K562 (cell line): Measurements from ENCODE around the gene SRSF1. TPM values are rescaled to one million over a fixed set of nuclear protein-coding genes. Genes with fewer than 3 reads are reported as not detected.

ENCODE experiments used
- ATF6 ChIP-seq: sonication (generic); formaldehyde crosslinking; IDR thresholded peaks from 2 replicates; pipeline ENCODE4 v1.4.0; 2020; ENCODE audit warnings: mild to moderate bottlenecking, missing genetic modification reagents
- BMI1 ChIP-seq: fragments of 150-350 bp; IDR thresholded peaks from 2 replicates; pipeline ENCODE4 v1.6.1; 2014; ENCODE audit warnings: low read length
- DMBX1 ChIP-seq: fragments of 250-450 bp; sonication (Bioruptor Pico); IDR thresholded peaks from 2 replicates; pipeline ENCODE4 v1.8.0; 2022; ENCODE audit warnings: inconsistent platforms, mild to moderate bottlenecking, moderate library complexity, borderline replicate concordance
- DPF2 ChIP-seq: fragments of 450-650 bp; IDR thresholded peaks from 2 replicates; pipeline ENCODE4 v1.6.1; 2016
- E2F5 ChIP-seq: sonication (generic); formaldehyde crosslinking; IDR thresholded peaks from 2 replicates; pipeline ENCODE4 v1.8.0; 2022; ENCODE audit warnings: mild to moderate bottlenecking, missing genetic modification reagents
- GTF2F1 ChIP-seq: IDR thresholded peaks from 2 replicates; pipeline ENCODE4 v1.6.1; 2011; ENCODE audit warnings: low read depth, low read length, improper control_type of control experiment
- JUNB ChIP-seq: fragments of 450-650 bp; formaldehyde crosslinking; conservative IDR thresholded peaks from 2 replicates; pipeline ENCODE4 v1.4.0; 2020; ENCODE audit warnings: mild to moderate bottlenecking
- KAT2B ChIP-seq: IDR thresholded peaks from one replicate; pipeline ENCODE4 v1.6.1; 2012; ENCODE audit warnings: low read depth, mild to moderate bottlenecking, control low read depth, inconsistent platforms, low read length, moderate library complexity
- PATZ1 ChIP-seq: fragments of 250-450 bp; sonication (Bioruptor Pico); IDR thresholded peaks from 2 replicates; pipeline ENCODE4 v1.5.0; 2020; ENCODE audit warnings: mild to moderate bottlenecking, borderline replicate concordance
- SP2 ChIP-seq: IDR thresholded peaks from 2 replicates; pipeline ENCODE4 v1.6.1; 2011; ENCODE audit warnings: mild to moderate bottlenecking, low read depth, low read length, moderate library complexity; ENCODE audit not compliant: poor library complexity, severe bottlenecking; ENCODE audit errors: extremely low read depth
- SRSF1 ChIP-seq: fragments of 200-400 bp; formaldehyde crosslinking; IDR thresholded peaks from 2 replicates; pipeline ENCODE4 v1.6.1; 2017; ENCODE audit warnings: mild to moderate bottlenecking, low read depth, low read length, moderate library complexity
- STAT5B ChIP-seq: fragments of 250-450 bp; sonication (Bioruptor Pico); IDR thresholded peaks from 2 replicates; pipeline ENCODE4 v1.8.0; 2021; ENCODE audit warnings: mild to moderate bottlenecking, inconsistent platforms
- USF1 ChIP-seq: sonication (generic); formaldehyde crosslinking; IDR thresholded peaks from 2 replicates; pipeline ENCODE4 v1.9.0; 2022; ENCODE audit warnings: mild to moderate bottlenecking, missing genetic modification reagents
- XRCC5 ChIP-seq: fragments of 200-400 bp; formaldehyde crosslinking; IDR thresholded peaks from 2 replicates; pipeline ENCODE4 v1.6.1; 2017; ENCODE audit warnings: low read depth, mild to moderate bottlenecking, low read length
- ZKSCAN8 ChIP-seq: fragments of 200-800 bp; sonication (Bioruptor generic); IDR thresholded peaks from 2 replicates; pipeline ENCODE4 v1.6.1; 2016; ENCODE audit warnings: missing genetic modification characterization, missing compliant biosample characterization
- ZNF175 ChIP-seq: fragments of 200-800 bp; sonication (Bioruptor generic); IDR thresholded peaks from 2 replicates; pipeline ENCODE4 v1.6.1; 2016; ENCODE audit warnings: low read depth, mild to moderate bottlenecking, missing genetic modification characterization, missing compliant biosample characterization
- ZNF197 ChIP-seq: fragments of 200-800 bp; sonication (Bioruptor generic); IDR thresholded peaks from 2 replicates; pipeline ENCODE4 v1.6.1; 2016; ENCODE audit warnings: low read depth, missing genetic modification characterization, missing compliant biosample characterization
- ZNF398 ChIP-seq: fragments of 250-450 bp; sonication (Bioruptor Pico); IDR thresholded peaks from 2 replicates; pipeline ENCODE4 v1.8.0; 2021; ENCODE audit warnings: moderate library complexity, mild to moderate bottlenecking, inconsistent platforms
- ZNF695 ChIP-seq: fragments of 450-650 bp; formaldehyde crosslinking; IDR thresholded peaks from 2 replicates; pipeline ENCODE4 v1.4.0; 2020; ENCODE audit warnings: mild to moderate bottlenecking, moderate library complexity
- polyA plus RNA-seq, 8 experiments: library from polyadenylated mRNA; depleted of rRNA in 4 of 8; stranded (reverse) in 5 of 8; unstranded in 3 of 8; fragments of >200 nt; fragmentation: Nextera tagmentation in 2 of 8; fragmentation: Illumina TruSeq in 1 of 8; extraction: Ambion mirVana in 2 of 8; extraction: Trizol in 1 of 8; gene quantifications; 2 replicates each; pipeline versions ENCODE4 v1.2.1 to v1.2.3, GENCODE V29; 2011 to 2014; ENCODE audit warnings: inconsistent platforms in 1 of 8, missing spikeins in 1 of 8
- total RNA-seq, 7 experiments: library from RNA; depleted of rRNA in 6 of 7; stranded (reverse); fragments of >200 nt in 6 of 7; fragmentation: Illumina TruSeq in 2 of 7; extraction: Trizol in 2 of 7; gene quantifications; 2 replicates each; pipeline versions ENCODE4 v1.2.1 to v1.2.3, GENCODE V29; 2011 to 2021; ENCODE audit warnings: low replicate concordance in 1 of 7

The SRSF1 gene
- total and polyA plus RNA-seq, 9 of the 15 experiments (the other 6 are each of a cell fraction or from before 2014, with no cell fraction given): 77.8 to 559 (median 442) TPM

GRCh38 chr17:58006924-58007780 is at the start of gene SRSF1 (continued):
- TF ChIP-seq ATF6 (peak; percentile 30), SRSF1 (0 out of 2 replicates have a peak, but pooled peaks have one; percentile 73), STAT5B (CRISPR knock-in tag) (no peak), DMBX1 (CRISPR knock-in tag) (peak; percentile 40), GTF2F1 (peak; percentile 85), ZNF175 (CRISPR knock-in tag) (peak; percentile 91), USF1 (CRISPR knock-in tag) (no peak), ZNF197 (CRISPR knock-in tag) (peak; percentile 86; the same call in 1 of the 2 replicates), ZNF398 (no peak), E2F5 (CRISPR knock-in tag) (peak; percentile 88), SP2 (peak; percentile 6), XRCC5 (peak; percentile 69; the same call in 1 of the 2 replicates), PATZ1 (CRISPR knock-in tag) (no peak), ZNF695 (CRISPR knock-in tag) (0 out of 2 replicates have a peak, but pooled peaks have one; percentile 22), DPF2 (peak; percentile 54), ZKSCAN8 (CRISPR knock-in tag) (peak; percentile 10; the same call in 1 of the 2 replicates), KAT2B (no peak), BMI1 (peak; percentile 63; the same call in 1 of the 2 replicates), JUNB (CRISPR knock-in tag) (no peak)
